Kidney epithelial cell (primary cell): ENCODE data around the gene MVK. TPM values are rescaled to one million over a fixed set of nuclear protein-coding genes. Genes with fewer than 3 reads are reported as not detected.

Experiments
- DNase-seq: peaks from one replicate; pipeline ENCODE4 v3.0.0-alpha.2; 2010; ENCODE audit warnings: low read depth
- H3K27me3 ChIP-seq: 2 replicates; pipeline ENCODE4 v1.6.0; 2011; ENCODE audit warnings: low read length; ENCODE audit not compliant: control insufficient read depth, insufficient read depth
- H3K36me3 ChIP-seq: 2 replicates; pipeline ENCODE4 v1.5.1; 2011; ENCODE audit warnings: low read length; ENCODE audit not compliant: control insufficient read depth, insufficient read depth
- H3K4me3 ChIP-seq: 2 replicates; pipeline ENCODE4 v1.5.1; 2011; ENCODE audit warnings: low read depth, mild to moderate bottlenecking, control low read depth, low read length
- total RNA-seq: library from RNA; depleted of rRNA; stranded (reverse); fragments of >200 nt; gene quantifications from 2 replicates; pipeline ENCODE4 v1.2.3, GENCODE V29; 2015
- TF ChIP-seq, protein P1 (sequence below): IDR thresholded peaks from 2 replicates; pipeline ENCODE4 v1.5.1; 2011; ENCODE audit warnings: mild to moderate bottlenecking, moderate library complexity, low read length, control low read depth, inconsistent platforms; ENCODE audit not compliant: insufficient read depth, poor library complexity, severe bottlenecking

The MVK gene
- total RNA-seq, 1 donor from 2014 or later, result 25.4 TPM

DNA sequence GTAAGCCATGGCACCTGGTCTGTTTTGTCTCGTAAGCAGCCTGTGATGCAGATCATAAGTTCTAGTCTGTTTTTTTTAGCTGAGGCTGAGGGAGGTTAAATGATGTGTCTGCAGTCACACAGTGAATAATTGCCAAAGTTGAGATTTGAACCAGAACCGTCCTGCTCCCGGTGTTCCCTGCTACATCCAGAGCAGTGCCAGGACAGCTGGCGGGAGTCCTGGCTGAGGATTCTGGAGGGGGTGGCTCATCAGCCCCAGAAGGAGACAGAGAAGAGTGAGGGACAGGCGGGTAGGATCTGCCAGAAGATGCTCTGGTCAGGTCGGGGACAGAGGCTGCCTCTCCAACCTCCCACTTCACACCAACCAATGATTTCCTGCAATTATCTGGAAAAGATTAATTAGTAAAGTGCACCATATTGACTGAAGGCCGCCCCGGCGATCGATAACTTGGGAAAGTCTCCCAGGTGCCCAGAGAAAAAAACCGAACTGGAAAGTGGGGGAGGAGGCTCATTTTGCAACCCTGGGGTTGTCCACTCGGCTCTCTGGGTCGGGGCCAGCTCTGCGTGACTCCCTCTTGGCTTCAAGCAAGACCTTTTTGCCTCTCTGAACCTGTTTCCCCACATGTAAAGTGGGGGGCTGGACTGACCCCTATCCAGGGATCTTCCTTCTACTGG lies 42.1 kb downstream of the MVK start:
- DNase-seq, result no peak
- no peak overlapping the region for H3K4me3 ChIP-seq
- TF ChIP-seq, protein P1, sequence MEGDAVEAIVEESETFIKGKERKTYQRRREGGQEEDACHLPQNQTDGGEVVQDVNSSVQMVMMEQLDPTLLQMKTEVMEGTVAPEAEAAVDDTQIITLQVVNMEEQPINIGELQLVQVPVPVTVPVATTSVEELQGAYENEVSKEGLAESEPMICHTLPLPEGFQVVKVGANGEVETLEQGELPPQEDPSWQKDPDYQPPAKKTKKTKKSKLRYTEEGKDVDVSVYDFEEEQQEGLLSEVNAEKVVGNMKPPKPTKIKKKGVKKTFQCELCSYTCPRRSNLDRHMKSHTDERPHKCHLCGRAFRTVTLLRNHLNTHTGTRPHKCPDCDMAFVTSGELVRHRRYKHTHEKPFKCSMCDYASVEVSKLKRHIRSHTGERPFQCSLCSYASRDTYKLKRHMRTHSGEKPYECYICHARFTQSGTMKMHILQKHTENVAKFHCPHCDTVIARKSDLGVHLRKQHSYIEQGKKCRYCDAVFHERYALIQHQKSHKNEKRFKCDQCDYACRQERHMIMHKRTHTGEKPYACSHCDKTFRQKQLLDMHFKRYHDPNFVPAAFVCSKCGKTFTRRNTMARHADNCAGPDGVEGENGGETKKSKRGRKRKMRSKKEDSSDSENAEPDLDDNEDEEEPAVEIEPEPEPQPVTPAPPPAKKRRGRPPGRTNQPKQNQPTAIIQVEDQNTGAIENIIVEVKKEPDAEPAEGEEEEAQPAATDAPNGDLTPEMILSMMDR, result no peak
- H3K36me3 ChIP-seq, result no peaks in the 10 kb centered on the region
- peaks cover 52% of the 10 kb centered on the region for H3K27me3 ChIP-seq

GRCh38 chr12:109617491-109617890 lies 43.9 kb downstream of the MVK start:
- DNase-seq, result no peak
- Histone ChIP-seq H3K4me3 (no peak overlapping the region), H3K36me3 (no peaks in the 10 kb centered on the region), H3K27me3 (peaks cover 49% of the 10 kb centered on the region)
- TF ChIP-seq, protein P1, result no peak

DNA sequence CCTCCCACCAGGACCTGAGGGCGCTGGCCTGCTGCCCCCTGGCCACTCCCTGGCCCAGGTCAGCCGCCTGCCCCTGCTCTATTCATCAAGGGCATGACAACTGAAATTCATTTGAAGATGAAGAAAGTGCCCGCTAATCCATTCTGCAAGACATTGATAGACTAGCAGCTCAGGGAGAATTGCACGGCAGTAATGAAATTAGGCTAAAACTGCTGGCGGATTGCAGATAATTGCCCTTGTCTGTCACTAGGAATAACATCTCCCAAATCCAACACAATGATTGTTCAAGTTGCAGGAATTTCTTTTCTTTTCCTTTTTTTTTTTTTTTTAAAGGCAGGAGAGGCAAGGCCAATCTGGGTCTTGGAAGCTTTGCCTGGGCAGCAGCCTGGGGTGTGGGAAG lies 44.5 kb downstream of the MVK start:
- H3K27me3 ChIP-seq, result peaks cover 46% of the 10 kb centered on the region
- TF ChIP-seq, protein P1, result no peak
- DNase-seq, result no peak
- H3K4me3 ChIP-seq, result no peak overlapping the region
- H3K36me3 ChIP-seq, result no peaks in the 10 kb centered on the region

- no peak for DNase-seq
- no peak overlapping the region for H3K4me3 ChIP-seq
- no peaks in the 10 kb centered on the region for H3K36me3 ChIP-seq
- H3K27me3 ChIP-seq, result peaks cover 38% of the 10 kb centered on the region
- TF ChIP-seq, protein P1, result no peak
These were observed 45.5 kb downstream of the MVK start for GRCh38 chr12:109619002-109619604.

DNA sequence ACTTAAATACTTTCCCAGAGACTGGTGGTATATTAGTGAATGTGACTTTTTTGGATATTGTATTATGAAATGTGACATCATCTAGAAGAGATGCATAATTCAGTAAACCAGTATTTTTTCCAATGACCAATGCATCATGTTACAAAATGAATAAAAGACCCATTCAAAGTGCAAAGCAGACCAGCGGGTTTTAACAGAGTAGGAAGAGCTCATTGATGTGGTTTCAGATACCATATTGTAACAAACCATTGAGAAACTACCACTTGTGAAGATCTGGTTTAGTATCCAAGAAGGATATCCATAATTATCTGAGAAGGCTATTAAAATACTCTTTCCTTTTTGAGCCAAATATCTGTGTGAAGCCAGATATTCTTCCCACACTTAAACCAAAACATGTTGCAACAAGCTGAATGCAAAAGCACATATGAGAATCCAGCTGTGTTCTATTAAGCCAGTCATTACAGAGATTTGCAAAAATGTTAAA lies 47.7 kb downstream of the MVK start:
- Histone ChIP-seq H3K4me3 (no peak overlapping the region), H3K27me3 (peaks cover 24% of the 10 kb centered on the region), H3K36me3 (no peaks in the 10 kb centered on the region)
- no peak for DNase-seq
- TF ChIP-seq, protein P1, result no peak
